Spleen (tissue), 11 donors: Measurements from ENCODE around the gene KCNJ9. TPM values are rescaled to one million over a fixed set of nuclear protein-coding genes. Genes with fewer than 3 reads are reported as not detected.
A peak's percentile ranks its signal among the peaks of the same experiment; 100 is the strongest.

ENCODE experiments used
- DNase-seq: peaks from one replicate; pipeline ENCODE4 v3.0.0-alpha.2; 2020
- H3K27ac ChIP-seq, 8 donors: fragments of 200-600 bp; sonication (generic) in 7 of 8; 1 replicate in 4 of 8; 2 replicates in 4 of 8; pipeline versions ENCODE4 v1.5.0 to v1.8.0; 2016 to 2021; ENCODE audit warnings: inconsistent platforms in 4 of 8, mild to moderate bottlenecking in 4 of 8, moderate library complexity in 1 of 8
- H3K27me3 ChIP-seq, 7 donors: fragments of 200-600 bp; sonication (generic) in 6 of 7; replicated peaks in 1 of 7; 1 replicate in 4 of 7; 2 replicates in 3 of 7; pipeline versions ENCODE4 v1.5.0 to v1.8.0; 2016 to 2021; ENCODE audit warnings: inconsistent platforms in 3 of 7, mild to moderate bottlenecking in 1 of 7
- H3K36me3 ChIP-seq, 6 donors: fragments of 200-600 bp; sonication (generic) in 5 of 6; 1 replicate in 4 of 6; 2 replicates in 2 of 6; pipeline versions ENCODE4 v1.5.0 to v1.8.0; 2016 to 2021; ENCODE audit warnings: inconsistent platforms in 2 of 6
- H3K4me1 ChIP-seq, 6 donors: fragments of 200-600 bp; sonication (generic) in 5 of 6; 1 replicate in 3 of 6; 2 replicates in 3 of 6; pipeline versions ENCODE4 v1.5.0 to v1.8.0; 2016 to 2021; ENCODE audit warnings: inconsistent platforms in 3 of 6
- H3K4me3 ChIP-seq, 8 donors: fragments of 200-600 bp; sonication (generic) in 7 of 8; 1 replicate in 4 of 8; 2 replicates in 4 of 8; pipeline versions ENCODE4 v1.5.0 to v1.8.0; 2016 to 2021; ENCODE audit warnings: inconsistent platforms in 4 of 8, mild to moderate bottlenecking in 4 of 8, moderate library complexity in 2 of 8
- H3K9me3 ChIP-seq, 8 donors: fragments of 200-600 bp; sonication (generic) in 7 of 8; 1 replicate in 4 of 8; 2 replicates in 4 of 8; pipeline versions ENCODE4 v1.5.0 to v1.8.0; 2016 to 2021; ENCODE audit warnings: inconsistent platforms in 4 of 8
- POLR2A ChIP-seq, 3 donors: fragments of 450-650 bp; IDR thresholded peaks; one replicate each; pipeline ENCODE4 v1.5.1; 2017; ENCODE audit warnings: antibody characterized with exemption in 3 of 3, mild to moderate bottlenecking in 1 of 3
- POLR2AphosphoS5 ChIP-seq, 3 donors: sonication (generic); formaldehyde crosslinking; IDR thresholded peaks; one replicate each; pipeline ENCODE4 v1.5.1; 2017; ENCODE audit warnings: antibody characterized with exemption in 3 of 3
- WGBS, 5 donors: extraction: QIAGEN DNeasy Blood & Tissue Kit in 3 of 5; methylation state at CpG; one replicate each; pipeline versions ENCODE4 v1.1.5 to v1.1.7; 2013 to 2018; 5-methylcytosine and 5-hydroxymethylcytosine counted together
- intact Hi-C: fragments of 100-400 bp; cut with DNase I; formaldehyde crosslinking; loops from one replicate; pipeline ENCODE4 v1.15.0; 2023; ENCODE audit warnings: low total_unique reads
- polyA plus RNA-seq, 3 donors: library from polyadenylated mRNA; stranded (reverse); fragments of 200-250 nt; gene quantifications; one replicate each; pipeline ENCODE4 v1.2.1, GENCODE V29; 2013
- total RNA-seq, 7 donors: library from RNA; depleted of rRNA in 3 of 7; stranded (reverse); fragments of >200 nt in 3 of 7; fragmentation: NEBNext Ultra II Directional in 4 of 7; extraction: Animal tissue kit (Norgen Biotek cat#: 25700) in 4 of 7; gene quantifications; one replicate each; pipeline versions ENCODE4 v1.1.0 to v1.2.1, GENCODE V29; 2016 to 2021
- TF ChIP-seq, protein P1 (sequence below), 11 experiments: fragments of 200-600 bp in 7 of 11; fragments of 450-650 bp in 4 of 11; sonication (generic) in 4 of 11; IDR thresholded peaks in 8 of 11; conservative IDR thresholded peaks in 3 of 11; 1 replicate in 7 of 11; 2 replicates in 4 of 11; pipeline versions ENCODE4 v1.4.0 to v1.8.0; 2016 to 2021; ENCODE audit warnings: antibody characterized with exemption in 11 of 11, inconsistent platforms in 4 of 11, mild to moderate bottlenecking in 1 of 11
- donor health status: healthy with polysubstance abuse.
- donor health status: DM: no; HTN: no; CAD: no; lungs with moderate emphysema.
- donor health status: DM: no; HTN: no; CAD: no.
- donor health status: Bipolar disorder and iron deficiency.
- donor health status: healthy.
- donor health status: DM: no; HTN: no; CAD: no.
- donor health status: DM: yes; HTN: yes; CAD: no.

The KCNJ9 gene
- total and polyA plus RNA-seq, 10 donors: not detected

GRCh38 chr1:160099716-160100375, 18.5 kb downstream of the KCNJ9 start:
- TF ChIP-seq, protein P1, sequence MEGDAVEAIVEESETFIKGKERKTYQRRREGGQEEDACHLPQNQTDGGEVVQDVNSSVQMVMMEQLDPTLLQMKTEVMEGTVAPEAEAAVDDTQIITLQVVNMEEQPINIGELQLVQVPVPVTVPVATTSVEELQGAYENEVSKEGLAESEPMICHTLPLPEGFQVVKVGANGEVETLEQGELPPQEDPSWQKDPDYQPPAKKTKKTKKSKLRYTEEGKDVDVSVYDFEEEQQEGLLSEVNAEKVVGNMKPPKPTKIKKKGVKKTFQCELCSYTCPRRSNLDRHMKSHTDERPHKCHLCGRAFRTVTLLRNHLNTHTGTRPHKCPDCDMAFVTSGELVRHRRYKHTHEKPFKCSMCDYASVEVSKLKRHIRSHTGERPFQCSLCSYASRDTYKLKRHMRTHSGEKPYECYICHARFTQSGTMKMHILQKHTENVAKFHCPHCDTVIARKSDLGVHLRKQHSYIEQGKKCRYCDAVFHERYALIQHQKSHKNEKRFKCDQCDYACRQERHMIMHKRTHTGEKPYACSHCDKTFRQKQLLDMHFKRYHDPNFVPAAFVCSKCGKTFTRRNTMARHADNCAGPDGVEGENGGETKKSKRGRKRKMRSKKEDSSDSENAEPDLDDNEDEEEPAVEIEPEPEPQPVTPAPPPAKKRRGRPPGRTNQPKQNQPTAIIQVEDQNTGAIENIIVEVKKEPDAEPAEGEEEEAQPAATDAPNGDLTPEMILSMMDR (IDR thresholded peaks at IDR 0.05 in 8 of 11, conservative IDR thresholded peaks at IDR 0.05 in 3 of 11): no peak
- TF ChIP-seq POLR2AphosphoS5 (IDR thresholded peaks at IDR 0.05) (no peak), POLR2A (IDR thresholded peaks at IDR 0.05) (no peak)
- 83 to 97% (median 93%) methylated on average over 2 of the region's 2 CpGs for WGBS, 5 donors
- peaks cover 0 to 9% (median 3%) of the 10 kb centered on the region in 6 donors for H3K36me3 ChIP-seq
- H3K9me3 ChIP-seq: no peaks in the 10 kb centered on the region
- peak; percentile 61 for DNase-seq
- peak overlapping the region in 1 of 8 donors; percentile 40 for H3K4me3 ChIP-seq
- no peaks in the 10 kb centered on the region for H3K27me3 ChIP-seq
- intact Hi-C loops: loop anchor here (5.0 to 10.0 kb wide), 4 partner anchors 85 to 315 kb away; partner anchors contain the start of genes DUSP23 and PEX19
- peak overlapping the region; percentile 90 to 99 (median 93) for H3K27ac ChIP-seq
- H3K4me1 ChIP-seq: peaks cover 24 to 90% (median 54%) of the 10 kb centered on the region in 6 donors

- Histone ChIP-seq H3K27me3 (no peaks in the 10 kb centered on the region), H3K36me3 (no peaks in the 10 kb centered on the region), H3K4me1 (peaks cover 23 to 81% (median 52%) of the 10 kb centered on the region in 6 donors), H3K9me3 (no peaks in the 10 kb centered on the region), H3K4me3 (peak overlapping the region in 1 of 8 donors; percentile 22), H3K27ac (peak overlapping the region in 6 of 8 donors; percentile 15 to 93 (median 48))
- WGBS, 5 donors: 22 to 23% (median 22%) methylated on average over 13 of the region's 13 CpGs
- DNase-seq: peak; percentile 90
- no peak for TF ChIP-seq POLR2A (IDR thresholded peaks at IDR 0.05)
- peak; percentile 11 to 64 (median 51) for TF ChIP-seq POLR2AphosphoS5 (IDR thresholded peaks at IDR 0.05)
- TF ChIP-seq, protein P1 (IDR thresholded peaks at IDR 0.05 in 8 of 11, conservative IDR thresholded peaks at IDR 0.05 in 3 of 11): peak; percentile 64 to 95 (median 90)
- intact Hi-C loops: loop anchor here (5.0 to 10.0 kb wide), 3 partner anchors 84 to 186 kb away; partner anchors contain the start of gene PEX19
Observed at GRCh38 chr1:160101037-160101716, 19.8 kb downstream of the KCNJ9 start.

- 83 to 88% (median 86%) methylated on average over 9 of the region's 9 CpGs for WGBS, 5 donors
- H3K4me3 ChIP-seq: no peak overlapping the region
Observed at GRCh38 chr1:160101717-160102522, 20.6 kb downstream of the KCNJ9 start.

More at GRCh38 chr1:160101717-160102522, 20.6 kb downstream of the KCNJ9 start:
- TF ChIP-seq POLR2A (IDR thresholded peaks at IDR 0.05): no peak
- TF ChIP-seq, protein P1 (IDR thresholded peaks at IDR 0.05 in 8 of 11, conservative IDR thresholded peaks at IDR 0.05 in 3 of 11): no peak
- TF ChIP-seq POLR2AphosphoS5 (IDR thresholded peaks at IDR 0.05): no peak
- Histone ChIP-seq H3K27me3 (no peaks in the 10 kb centered on the region), H3K27ac (peak overlapping the region in 5 of 8 donors; percentile 33 to 93 (median 51)), H3K9me3 (no peaks in the 10 kb centered on the region), H3K4me1 (peaks cover 16 to 74% (median 45%) of the 10 kb centered on the region in 6 donors), H3K36me3 (no peaks in the 10 kb centered on the region)
- peak; percentile 8 for DNase-seq
- intact Hi-C loops: loop anchor here (5.0 to 10.0 kb wide), 3 partner anchors 83 to 185 kb away; partner anchors contain the start of gene PEX19
